NCI-H2171 treated with DMSO at 0.1 percent for 48 hours (cell line): Measurements from ENCODE around the gene ITGB4.

ENCODE experiments used
- DNase-seq: peaks from one replicate; lab custom pipeline; 2025; lab: John Stamatoyannopoulos, UW

The ITGB4 gene

DNA sequence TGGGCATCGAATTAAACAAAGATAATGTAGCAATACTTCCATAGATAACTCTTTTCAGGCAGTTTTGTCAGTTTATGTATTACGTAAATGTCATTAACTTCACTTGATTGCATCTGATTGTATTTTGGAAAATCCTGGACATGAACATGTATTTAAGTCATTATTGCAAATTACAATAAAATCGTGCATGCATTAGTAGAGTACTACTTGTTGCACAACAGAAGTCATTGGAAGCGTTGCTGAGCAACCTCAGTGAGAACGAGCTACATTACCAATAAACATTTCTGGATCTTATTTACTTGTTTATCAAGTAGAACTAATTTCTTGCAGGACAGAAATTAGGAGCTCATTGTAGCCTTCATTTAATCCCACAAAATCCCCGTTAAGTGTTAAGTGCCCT is 70.0 kb downstream of the ITGB4 start:
- DNase-seq: no peak

DNA sequence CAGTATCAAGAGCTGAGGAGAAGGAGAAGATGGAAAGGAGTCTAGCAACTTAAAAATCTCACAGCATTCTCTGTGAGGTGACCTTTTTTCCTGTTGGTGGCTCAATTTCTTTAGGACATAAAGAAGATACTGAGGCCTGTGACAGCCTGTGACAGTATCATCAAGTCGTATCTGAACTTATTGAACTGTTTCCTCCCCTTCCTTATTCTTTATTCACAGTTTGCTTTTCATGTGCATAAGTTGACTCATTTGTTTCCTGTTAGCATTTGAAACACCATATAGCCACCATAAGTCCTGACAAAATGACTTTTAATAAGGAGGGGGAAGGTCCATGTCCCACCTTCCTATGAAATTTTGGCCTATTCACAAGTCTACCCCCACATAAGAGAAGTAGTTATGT is 72.2 kb downstream of the ITGB4 start:
- DNase-seq: no peak

DNA sequence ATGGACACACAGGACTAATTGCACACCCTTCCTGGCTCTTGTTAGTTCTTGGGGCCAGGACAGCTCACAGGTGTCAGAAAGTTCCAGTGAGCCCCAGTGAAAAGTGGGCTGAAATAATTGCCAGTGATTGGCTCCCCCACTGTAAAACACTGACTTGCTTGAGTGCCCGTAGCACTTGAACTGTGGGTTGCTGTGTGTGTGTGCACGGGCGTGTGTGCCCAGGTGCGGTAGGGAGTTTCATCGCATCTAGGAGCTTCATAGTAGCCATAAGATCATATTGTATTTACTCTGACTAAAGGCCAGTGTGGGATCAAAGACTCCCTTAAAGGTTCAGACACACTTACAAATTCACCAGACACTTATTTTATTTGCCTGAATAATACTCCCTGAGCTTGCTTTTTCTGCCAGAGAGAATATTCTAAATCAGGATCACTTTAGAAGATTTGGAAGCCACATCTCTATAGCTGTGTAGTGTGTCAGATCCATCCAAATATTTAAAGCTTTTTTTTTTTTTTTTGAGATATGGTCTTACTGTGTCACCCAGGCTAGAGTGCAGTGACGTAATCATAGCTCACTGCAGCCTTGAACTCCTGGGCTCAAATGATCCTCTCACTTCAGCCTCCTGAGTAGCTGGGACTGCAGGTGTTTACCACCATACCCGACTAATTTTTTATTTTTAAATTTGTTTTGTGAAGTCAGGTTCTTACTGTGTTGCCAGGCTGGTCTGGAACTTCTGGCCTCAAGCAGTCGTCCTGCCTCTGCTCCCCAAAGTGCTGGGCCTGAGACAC is 74.8 kb downstream of the ITGB4 start:
- no peak for DNase-seq

DNA sequence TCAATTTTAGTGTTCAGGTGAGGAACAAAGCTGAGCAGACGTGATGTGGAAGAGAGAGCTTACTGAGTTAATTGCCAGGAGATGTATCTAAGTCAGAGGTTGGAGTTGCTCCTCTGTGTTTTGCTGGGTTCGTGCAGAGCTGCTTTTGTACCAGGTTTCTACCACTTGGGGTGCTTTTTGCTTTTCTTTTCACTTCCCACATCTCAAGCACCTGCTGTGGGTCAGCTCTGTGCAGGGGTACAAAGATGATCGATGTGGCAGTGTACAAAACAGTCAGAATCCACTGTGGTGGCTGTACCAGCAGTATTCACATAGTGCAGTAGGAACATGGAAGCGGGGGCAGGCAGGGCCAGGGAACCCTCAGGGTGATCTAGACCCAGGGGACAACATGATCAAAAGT is 78.1 kb downstream of the ITGB4 start:
- DNase-seq: no peak

DNA sequence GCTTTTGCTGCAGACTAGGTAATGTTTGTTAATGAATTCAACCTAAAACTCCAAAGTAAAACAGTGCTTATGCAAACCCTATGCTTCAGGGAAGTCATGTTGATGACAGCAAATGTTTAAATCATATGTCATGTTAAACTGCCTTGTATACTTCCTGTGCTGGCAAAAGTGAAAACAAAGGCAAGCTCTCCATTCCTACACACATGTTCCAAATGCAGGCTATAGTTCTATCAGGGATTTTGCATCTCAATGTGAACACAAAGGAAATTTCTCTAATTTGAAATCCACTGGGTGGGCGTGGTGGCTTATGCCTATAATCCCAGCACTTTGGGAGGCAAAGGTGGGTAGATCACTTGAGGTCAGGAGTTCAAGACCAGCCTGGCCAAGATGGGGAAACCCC is 82.6 kb downstream of the ITGB4 start:
- DNase-seq: no peak

DNA sequence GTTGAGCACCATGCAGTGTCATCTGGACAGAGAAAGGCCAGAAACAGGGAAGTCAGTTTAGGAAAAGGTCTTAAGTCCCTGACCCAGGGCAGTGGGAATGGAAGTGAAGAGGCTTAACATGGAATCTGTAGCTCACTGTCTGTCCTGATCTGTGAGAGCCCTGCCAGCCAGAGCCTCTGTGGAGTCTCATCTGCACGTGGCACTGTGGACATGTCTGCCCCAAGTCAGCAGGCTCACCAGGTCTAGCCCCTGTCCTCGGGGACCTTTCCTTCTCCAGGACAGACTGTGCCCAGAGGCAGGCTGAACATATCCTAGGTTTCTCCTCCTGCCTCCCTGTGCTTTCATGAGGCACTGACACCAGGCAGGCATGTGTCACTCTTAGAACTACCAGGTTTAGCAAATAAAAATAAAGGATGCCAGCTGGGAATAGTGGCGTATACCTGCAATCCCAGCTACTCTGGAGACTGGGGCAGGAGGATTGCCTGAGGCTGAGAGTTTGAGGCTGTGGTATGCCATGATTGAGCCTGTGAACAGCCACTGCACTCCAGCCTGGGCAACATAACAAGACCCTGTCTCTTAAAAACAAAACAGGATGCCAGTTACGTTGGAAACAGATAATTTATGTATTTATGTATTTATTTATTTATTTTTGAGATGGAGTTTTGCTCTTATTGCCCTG is 85.7 kb downstream of the ITGB4 start:
- no peak for DNase-seq
